PC-9 (cell line): ENCODE data around the gene ST8SIA3. TPM values are rescaled to one million over a fixed set of nuclear protein-coding genes. Genes with fewer than 3 reads are reported as not detected.

Experiments used
- Bru-seq: library from RNA; stranded (reverse); fragments of 400-500 nt; gene quantifications from one replicate; lab custom pipeline; 2021; lab: Mats Ljungman, UMichigan
- BruChase-seq, 2 experiments: library from RNA; stranded (reverse); fragments of 400-500 nt; gene quantifications; one replicate each; lab custom pipeline; 2021; lab: Mats Ljungman, UMichigan
- BruUV-seq: library from RNA; stranded (reverse); fragments of 400-500 nt; replicated peaks from 2 replicates; lab custom pipeline; 2021; lab: Mats Ljungman, UMichigan
- CTCF ChIA-PET: fragments of 300-600 bp; sonication (Branson Sonifier 250); formaldehyde crosslinking; loops from one replicate; lab custom pipeline; 2022; ENCODE audit warnings: antibody characterized with exemption; lab: Charles Lee
- POLR2A ChIA-PET: fragments of 300-600 bp; sonication (Branson Sonifier 250); formaldehyde crosslinking; loops from one replicate; lab custom pipeline; 2022; ENCODE audit warnings: antibody characterized with exemption; ENCODE audit not compliant: unreplicated experiment; lab: Charles Lee
- DNase-seq, 2 experiments: peaks; one replicate each; pipeline versions ENCODE4 v3.0.0 to v3.0.0-alpha.2; 2015 to 2022; ENCODE audit warnings: mixed read lengths in 1 of 2
- H2AFZ ChIP-seq: fragments of 200-600 bp; sonication (generic); 2 replicates; pipeline ENCODE4 v1.8.1; 2017; ENCODE audit warnings: antibody characterized with exemption
- H3F3A ChIP-seq: fragments of 200-600 bp; sonication (generic); 2 replicates; pipeline ENCODE4 v1.8.1; 2017; ENCODE audit warnings: antibody characterized with exemption, mild to moderate bottlenecking, low read depth; ENCODE audit not compliant: insufficient read depth
- H3K27ac ChIP-seq: fragments of 200-600 bp; sonication (generic); 2 replicates; pipeline ENCODE4 v1.6.1; 2016; ENCODE audit warnings: mixed run types
- H3K27me3 ChIP-seq: fragments of 200-600 bp; sonication (generic); 2 replicates; pipeline ENCODE4 v1.6.1; 2016; ENCODE audit warnings: low read depth, mixed run types; ENCODE audit not compliant: insufficient read depth
- H3K36me3 ChIP-seq: fragments of 200-600 bp; sonication (generic); 2 replicates; pipeline ENCODE4 v1.6.1; 2016; ENCODE audit warnings: low read depth, mixed run types
- H3K4me1 ChIP-seq: fragments of 200-600 bp; sonication (generic); replicated peaks from 2 replicates; pipeline ENCODE4 v1.6.1; 2016; ENCODE audit warnings: mixed run types; ENCODE audit not compliant: insufficient read depth
- H3K4me2 ChIP-seq: fragments of 200-600 bp; sonication (generic); 2 replicates; pipeline ENCODE4 v1.6.1; 2017; ENCODE audit warnings: mixed run types
- H3K4me3 ChIP-seq: fragments of 200-600 bp; sonication (generic); 2 replicates; pipeline ENCODE4 v1.6.1; 2016; ENCODE audit warnings: mixed run types
- H3K79me2 ChIP-seq: fragments of 200-600 bp; sonication (generic); 2 replicates; pipeline ENCODE4 v1.6.1; 2017; ENCODE audit warnings: low read depth, mixed run types
- H3K9me2 ChIP-seq: fragments of 200-600 bp; sonication (generic); 2 replicates; pipeline ENCODE4 v1.8.1; 2017; ENCODE audit warnings: mild to moderate bottlenecking; ENCODE audit not compliant: insufficient read depth
- H3K9me3 ChIP-seq: fragments of 200-600 bp; sonication (generic); 2 replicates; pipeline ENCODE4 v1.8.1; 2016; ENCODE audit warnings: low read depth; ENCODE audit not compliant: insufficient read depth
- H4K20me1 ChIP-seq: fragments of 200-600 bp; sonication (generic); 2 replicates; pipeline ENCODE4 v1.8.1; 2017; ENCODE audit not compliant: insufficient read depth
- CTCF ChIP-seq: fragments of 200-600 bp; sonication (generic); conservative IDR thresholded peaks from 2 replicates; pipeline ENCODE4 v1.6.1; 2017; ENCODE audit warnings: mixed run types, antibody characterized with exemption, mild to moderate bottlenecking, moderate library complexity
- EZH2 ChIP-seq: fragments of 200-600 bp; sonication (generic); IDR thresholded peaks from 2 replicates; pipeline ENCODE4 v1.8.0; 2017; ENCODE audit warnings: antibody characterized with exemption, low read depth
- intact Hi-C: fragments of 100-400 bp; cut with micrococcal nuclease; formaldehyde crosslinking; loops from one replicate; pipeline ENCODE4 v1.10.0; 2022; ENCODE audit not compliant: unreplicated experiment
- long read RNA-seq: library from polyadenylated mRNA; stranded (forward); transcript quantifications from one replicate; pipeline ENCODE4 v2.0.0, GENCODE V29; 2022
- total RNA-seq: library from RNA; stranded (reverse); gene quantifications from 2 replicates; pipeline ENCODE4 v1.2.3, GENCODE V29; 2021

ST8SIA3 gene, protein sequence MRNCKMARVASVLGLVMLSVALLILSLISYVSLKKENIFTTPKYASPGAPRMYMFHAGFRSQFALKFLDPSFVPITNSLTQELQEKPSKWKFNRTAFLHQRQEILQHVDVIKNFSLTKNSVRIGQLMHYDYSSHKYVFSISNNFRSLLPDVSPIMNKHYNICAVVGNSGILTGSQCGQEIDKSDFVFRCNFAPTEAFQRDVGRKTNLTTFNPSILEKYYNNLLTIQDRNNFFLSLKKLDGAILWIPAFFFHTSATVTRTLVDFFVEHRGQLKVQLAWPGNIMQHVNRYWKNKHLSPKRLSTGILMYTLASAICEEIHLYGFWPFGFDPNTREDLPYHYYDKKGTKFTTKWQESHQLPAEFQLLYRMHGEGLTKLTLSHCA
- not detected in 2 replicates for total RNA-seq
- not detected for Bru-seq, nascent RNA
- BruChase-seq, experiment 1, labeled RNA remaining after a 2-hour chase = not detected
- not detected for BruChase-seq, experiment 2, labeled RNA remaining after a 6-hour chase
- long read RNA-seq = 0 reads

DNA sequence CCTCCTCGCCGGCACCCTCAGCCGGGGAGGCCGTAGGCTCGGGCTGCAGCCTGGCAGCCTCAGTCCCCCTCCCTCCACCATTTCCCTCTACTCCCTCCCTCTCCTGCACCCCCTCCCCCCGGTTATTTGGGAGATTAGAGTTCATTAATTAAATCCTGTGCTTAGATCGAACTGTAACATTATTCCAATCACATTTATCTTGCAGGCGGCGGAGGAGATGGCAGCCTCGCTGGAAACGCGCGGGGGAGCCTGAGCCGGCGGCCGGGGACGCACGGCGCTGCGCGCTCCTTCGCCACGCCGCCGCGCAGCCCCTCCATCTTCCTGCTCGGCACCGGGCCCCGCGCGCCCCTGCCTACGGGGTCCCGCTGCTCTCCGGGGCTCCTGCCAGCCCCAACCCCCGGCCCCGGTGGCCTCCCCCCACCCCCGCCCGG, at the start of gene ST8SIA3:
Gene ST8SIA3, plus strand, starts transcription at position 287 of the 431 bp plus-strand sequence. CDS start 290 bp downstream, outside the sequence.
- DNase-seq = no peak
- Histone ChIP-seq H3K4me3 (no peak within 1 kb of the TSS), H3K79me2 (no peaks in the 10 kb centered on the region), H3K9me2 (no peaks in the 10 kb centered on the region), H3K4me2 (no peak within 1 kb of the TSS), H3K4me1 (no peaks in the 10 kb centered on the region), H3K36me3 (no peaks in the 10 kb centered on the region), H3F3A (no peaks in the 10 kb centered on the region), H4K20me1 (no peaks in the 10 kb centered on the region), H3K27ac (no peak within 1 kb of the TSS), H2AFZ (no peak within 1 kb of the TSS), H3K9me3 (no peaks in the 10 kb centered on the region), H3K27me3 (no peaks in the 10 kb centered on the region)
- ChIA-PET POLR2A (no interaction called here), CTCF (no interaction called here)
- no peak for TF ChIP-seq EZH2
- TF ChIP-seq CTCF = no peak
- intact Hi-C loops = no loop called here
- no TSS peak for BruUV-seq

GRCh38 chr18:57311472-57311871, 40.9 kb upstream of the ST8SIA3 start:
- Histone ChIP-seq H3K27ac (no peak overlapping the region), H3K79me2 (no peaks in the 10 kb centered on the region), H4K20me1 (no peaks in the 10 kb centered on the region), H3K9me2 (no peaks in the 10 kb centered on the region), H2AFZ (no peak overlapping the region), H3K27me3 (no peaks in the 10 kb centered on the region), H3K4me3 (no peak overlapping the region), H3K4me2 (no peak overlapping the region), H3K36me3 (no peaks in the 10 kb centered on the region), H3K9me3 (no peaks in the 10 kb centered on the region), H3F3A (no peaks in the 10 kb centered on the region), H3K4me1 (no peaks in the 10 kb centered on the region)
- BruUV-seq = no TSS peak
- intact Hi-C loops = no loop called here
- TF ChIP-seq CTCF (no peak), EZH2 (no peak)
- DNase-seq = no peak
- ChIA-PET CTCF (no interaction called here), POLR2A (no interaction called here)

DNA sequence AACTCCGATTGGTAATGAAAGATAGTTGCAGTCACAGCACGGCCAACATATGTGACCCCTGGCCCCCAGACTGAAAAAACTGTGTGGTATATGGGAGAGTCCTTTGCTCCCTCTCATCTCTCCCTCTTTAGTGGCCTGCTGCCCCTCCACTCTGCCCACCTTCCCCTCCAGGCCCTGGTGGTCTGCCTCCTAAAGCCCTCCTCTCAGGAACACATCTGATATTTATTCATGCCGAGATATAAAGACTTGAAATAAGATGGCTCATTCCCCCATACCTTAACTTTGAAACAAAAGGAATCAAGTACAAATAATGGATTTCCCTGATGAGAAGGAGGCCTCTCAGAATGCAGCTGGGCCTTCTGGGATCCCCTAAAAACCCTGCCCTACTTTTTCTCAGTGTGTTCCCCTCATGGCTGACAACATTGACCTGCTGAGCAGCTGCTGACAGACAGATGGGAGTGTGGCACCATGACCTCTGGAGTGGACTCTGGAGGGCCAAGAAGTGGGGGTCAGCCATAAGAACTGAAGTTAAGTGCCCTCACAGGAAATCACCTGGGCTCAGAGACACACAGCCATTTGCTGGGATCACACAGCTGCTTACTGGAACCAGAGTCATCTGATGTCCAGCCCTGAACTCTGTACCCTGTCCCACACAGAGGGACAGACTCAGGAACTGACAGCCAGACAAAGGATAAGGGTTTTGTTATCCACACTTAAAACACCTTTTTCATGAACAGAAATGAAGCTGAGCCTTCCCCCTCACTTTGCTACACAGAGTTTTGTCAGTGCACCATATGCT, 39.8 kb upstream of the ST8SIA3 start:
- Histone ChIP-seq H3K79me2 (no peaks in the 10 kb centered on the region), H4K20me1 (no peaks in the 10 kb centered on the region), H3K4me3 (no peak overlapping the region), H3K4me2 (no peak overlapping the region), H3F3A (no peaks in the 10 kb centered on the region), H3K9me3 (no peaks in the 10 kb centered on the region), H3K9me2 (no peaks in the 10 kb centered on the region), H2AFZ (no peak overlapping the region), H3K27me3 (no peaks in the 10 kb centered on the region), H3K27ac (no peak overlapping the region), H3K4me1 (no peaks in the 10 kb centered on the region), H3K36me3 (no peaks in the 10 kb centered on the region)
- intact Hi-C loops = no loop called here
- CTCF ChIA-PET = no interaction called here
- BruUV-seq = no TSS peak
- POLR2A ChIA-PET = no interaction called here
- TF ChIP-seq EZH2 (no peak), CTCF (no peak)
- no peak for DNase-seq
